Head of caudate nucleus (tissue), 42 donors: ENCODE results near the gene TTC12.
A peak's percentile ranks its signal among the peaks of the same experiment; 100 is the strongest.

Source experiments
- DNase-seq, 42 donors: peaks; one replicate each; pipeline versions ENCODE4 v3.0.0 to v3.0.0-alpha.2; 2020 to 2021; ENCODE audit warnings: mixed read lengths in 7 of 42
- intact Hi-C: fragments of 100-400 bp; cut with DNase I; formaldehyde crosslinking; loops from one replicate; pipeline ENCODE4 v1.15.0; 2022

The TTC12 gene

DNA sequence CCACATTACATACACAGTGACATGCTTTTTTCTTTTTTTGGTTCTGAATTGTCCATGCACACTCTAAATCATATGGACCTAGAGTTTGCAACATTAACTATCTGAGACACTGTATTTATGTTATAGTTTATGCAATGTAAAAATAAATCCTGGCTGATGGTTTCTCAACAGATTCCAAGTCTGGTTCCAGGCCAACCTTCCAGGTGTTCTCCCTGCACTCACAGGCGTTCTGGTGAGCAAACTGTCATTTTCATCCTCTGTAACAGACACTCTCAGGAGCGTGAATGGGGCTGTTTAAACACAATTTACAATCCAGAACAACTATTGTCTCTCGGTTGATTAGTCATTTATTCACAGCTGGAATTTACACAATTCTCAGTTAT, 36.7 kb downstream of the TTC12 start:
- DNase-seq: no peak
- intact Hi-C loops: no loop called here

DNA sequence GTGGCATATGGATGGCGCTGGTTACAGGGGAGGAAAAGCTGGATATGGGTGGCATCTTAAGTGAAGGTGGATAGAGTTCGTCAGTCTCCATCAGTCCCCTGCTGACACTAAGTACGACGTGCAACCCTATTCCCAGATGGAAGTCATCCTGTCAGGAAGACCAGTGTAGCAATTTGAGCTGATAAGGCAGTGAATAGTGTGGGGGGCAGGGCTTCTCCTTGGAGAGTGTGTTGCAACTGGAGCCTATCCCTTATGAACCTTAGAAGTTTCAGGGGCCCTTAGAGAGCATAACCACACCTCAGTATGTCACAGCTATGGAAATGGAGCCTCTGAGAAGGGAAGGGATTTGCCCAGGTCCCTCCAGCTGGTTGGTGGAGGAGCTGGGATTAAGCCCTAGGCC, 37.1 kb downstream of the TTC12 start:
- peak in 1 of 42 donors; percentile 10 for DNase-seq
- intact Hi-C loops: no loop called here

DNA sequence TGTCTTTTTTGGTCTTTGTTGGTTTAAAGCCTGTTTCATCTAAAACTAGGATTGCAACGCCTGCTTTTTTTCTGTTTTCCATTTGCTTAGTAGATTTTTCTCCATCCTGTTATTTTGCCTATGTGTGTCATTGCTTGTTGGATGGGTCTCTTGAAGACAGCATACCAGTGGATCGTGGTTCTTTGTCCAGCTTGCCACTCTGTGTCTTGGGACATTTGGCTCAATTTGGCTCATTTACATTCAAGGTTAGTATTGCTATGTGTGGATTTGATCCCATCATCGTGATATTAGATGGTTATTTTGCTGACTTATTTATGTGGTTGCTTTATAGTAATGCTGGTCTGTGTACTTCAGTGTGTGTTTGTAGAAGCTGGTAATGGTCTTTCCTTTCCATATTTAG, 41.8 kb downstream of the TTC12 start:
- no peak for DNase-seq
- intact Hi-C loops: no loop called here

DNA sequence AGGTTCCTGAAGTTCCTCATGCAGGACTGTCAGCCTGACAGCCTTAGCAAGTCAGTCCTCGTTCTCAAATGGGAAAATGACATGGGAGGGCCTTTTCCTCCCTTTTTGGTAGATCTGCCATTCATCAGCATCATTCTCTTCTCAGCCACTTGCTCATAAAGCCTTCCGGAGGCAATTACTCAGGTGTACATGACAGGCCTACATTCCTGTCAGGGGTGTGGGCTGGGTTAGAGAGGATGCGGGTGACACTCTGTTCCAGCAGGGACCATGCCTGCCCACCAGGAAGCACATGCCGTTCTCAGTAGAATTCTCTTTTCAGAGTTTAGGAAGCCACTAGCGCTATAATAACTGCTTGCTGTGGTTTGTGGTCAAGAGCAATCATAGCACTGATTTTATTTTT, 49.0 kb downstream of the TTC12 start:
- peak in 28 of 42 donors; percentile 13 to 77 (median 48) for DNase-seq
- intact Hi-C loops: no loop called here

DNA sequence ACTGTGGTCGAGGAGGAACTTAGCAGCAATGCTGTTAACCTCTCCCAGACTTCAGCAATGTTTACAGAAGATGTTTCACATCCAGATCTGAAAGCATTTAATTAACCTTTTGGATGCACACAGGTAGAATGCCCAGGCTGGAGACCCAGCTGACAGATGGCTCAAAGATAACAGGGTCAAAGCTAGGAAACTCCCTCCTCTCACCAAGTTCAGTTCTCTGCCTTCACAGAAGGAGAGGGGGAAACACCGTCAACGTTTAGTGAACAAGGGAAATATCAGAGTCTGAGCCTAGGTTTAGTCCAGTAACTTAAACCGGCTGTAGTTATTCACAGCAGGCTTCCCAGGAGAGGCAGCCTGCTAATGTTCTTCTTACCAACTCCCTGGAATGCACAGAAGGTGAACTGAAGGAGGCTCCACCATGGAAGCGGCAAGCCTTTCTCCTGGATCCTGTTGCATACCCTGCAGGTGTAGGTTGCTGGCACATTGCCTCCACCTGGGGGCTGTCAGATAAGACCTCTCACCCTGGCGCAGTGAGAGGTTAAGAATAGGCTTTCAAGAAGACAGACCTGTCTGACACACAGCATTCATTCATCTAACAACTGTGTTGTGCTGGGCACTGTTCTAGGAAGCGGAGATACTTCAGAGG, 49.7 kb downstream of the TTC12 start:
- DNase-seq: no peak
- intact Hi-C loops: no loop called here

DNA sequence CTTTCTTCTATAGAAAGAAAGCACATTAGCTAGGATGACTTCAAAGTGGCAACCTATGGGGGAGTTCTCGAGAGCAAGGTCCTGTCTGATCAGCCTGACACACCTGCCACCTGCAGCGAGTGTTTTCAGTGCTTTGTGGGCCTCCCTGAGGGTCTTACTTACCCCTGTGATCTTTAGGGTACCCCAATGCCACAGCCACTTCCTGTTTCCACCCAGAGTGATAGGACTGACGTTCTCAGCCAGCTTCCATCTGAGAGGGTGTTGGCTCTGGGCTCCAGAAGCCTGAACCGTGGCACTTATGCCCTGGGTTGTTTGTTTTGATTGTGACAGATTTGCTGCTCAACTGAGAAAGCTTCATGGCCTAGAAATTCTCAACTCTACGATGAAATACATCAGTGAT, 51.5 kb downstream of the TTC12 start:
- DNase-seq: no peak
- intact Hi-C loops: no loop called here

DNA sequence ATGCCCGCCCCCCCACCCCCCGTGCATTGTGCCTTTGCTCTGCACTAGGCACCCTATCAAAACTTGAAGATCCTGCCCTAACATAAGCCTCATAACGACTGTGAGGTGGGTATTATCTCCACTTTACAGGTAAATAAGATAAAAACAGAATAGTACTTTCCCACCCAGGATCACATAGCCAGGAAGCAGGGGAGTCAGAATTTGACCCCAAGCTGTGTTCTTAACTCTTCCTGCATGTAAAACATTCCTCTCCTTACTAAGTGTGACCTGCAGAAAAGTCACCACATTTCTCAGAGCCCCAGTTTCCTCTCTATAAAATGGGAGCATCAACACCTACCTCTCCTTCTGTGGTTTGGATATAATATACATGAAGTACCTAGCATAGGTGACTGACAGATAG, 55.0 kb downstream of the TTC12 start:
- intact Hi-C loops: no loop called here
- no peak for DNase-seq

DNA sequence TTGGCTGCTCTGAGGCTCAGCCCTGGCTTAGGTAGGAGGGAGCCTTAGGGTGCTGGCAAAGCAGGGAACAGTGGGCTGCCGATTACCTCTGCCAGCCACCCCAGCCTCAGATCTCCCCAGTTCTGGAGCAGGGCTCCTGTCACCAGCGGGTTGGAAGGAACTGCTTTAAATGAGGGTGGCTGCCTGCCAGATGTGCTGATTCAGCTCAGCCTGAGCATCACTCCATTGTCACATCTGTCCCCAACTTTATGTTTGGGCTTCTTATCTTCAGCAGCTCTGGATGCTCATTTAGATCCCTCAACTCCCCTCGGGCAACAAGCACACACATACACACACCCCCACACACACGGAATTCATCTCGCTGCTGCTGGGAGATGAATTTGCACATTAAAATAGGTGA, 56.3 kb downstream of the TTC12 start:
- peak in 23 of 42 donors; percentile 30 to 78 (median 48) for DNase-seq

DNA sequence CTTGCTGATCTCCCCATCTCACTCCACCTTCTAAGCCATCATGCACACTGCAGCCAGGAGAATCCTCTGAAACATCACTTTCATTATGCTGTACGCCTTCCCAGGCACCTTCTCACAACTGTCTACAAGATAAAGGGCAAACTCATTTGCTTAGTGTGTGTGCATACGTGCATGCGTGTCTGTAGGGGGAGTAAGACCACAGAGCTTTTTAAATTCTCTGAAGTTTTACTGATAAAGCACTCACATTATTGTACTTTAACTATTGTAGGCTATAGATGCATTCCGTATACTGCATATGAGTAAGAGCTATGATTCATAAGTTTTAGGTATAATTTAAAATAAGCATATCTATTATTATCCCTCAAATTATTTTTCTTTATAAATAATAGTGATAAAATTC, 57.9 kb downstream of the TTC12 start:
- intact Hi-C loops: no loop called here
- no peak for DNase-seq

More for the DNA sequence above, 56.3 kb downstream of the TTC12 start:
- intact Hi-C loops: no loop called here

DNA sequence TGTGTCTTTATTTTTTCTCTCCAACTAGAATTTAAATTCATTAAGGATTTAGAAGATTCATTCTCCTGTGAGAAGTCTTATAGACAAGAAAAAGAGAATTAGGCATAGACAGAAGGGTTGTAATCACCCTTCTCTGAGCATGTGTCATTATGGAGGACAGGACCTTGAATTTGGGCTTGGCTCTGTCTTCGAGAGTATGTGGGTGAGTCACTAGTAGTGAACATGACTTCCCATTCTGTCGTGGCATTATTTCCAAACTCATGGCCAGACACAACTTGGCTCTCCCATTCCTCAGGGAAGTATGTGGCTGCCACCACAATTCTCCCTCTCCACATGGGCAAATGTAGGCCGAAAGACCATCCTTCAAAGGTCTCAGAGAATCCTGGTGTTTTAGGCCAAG, 58.9 kb downstream of the TTC12 start:
- DNase-seq: no peak
- intact Hi-C loops: no loop called here

DNA sequence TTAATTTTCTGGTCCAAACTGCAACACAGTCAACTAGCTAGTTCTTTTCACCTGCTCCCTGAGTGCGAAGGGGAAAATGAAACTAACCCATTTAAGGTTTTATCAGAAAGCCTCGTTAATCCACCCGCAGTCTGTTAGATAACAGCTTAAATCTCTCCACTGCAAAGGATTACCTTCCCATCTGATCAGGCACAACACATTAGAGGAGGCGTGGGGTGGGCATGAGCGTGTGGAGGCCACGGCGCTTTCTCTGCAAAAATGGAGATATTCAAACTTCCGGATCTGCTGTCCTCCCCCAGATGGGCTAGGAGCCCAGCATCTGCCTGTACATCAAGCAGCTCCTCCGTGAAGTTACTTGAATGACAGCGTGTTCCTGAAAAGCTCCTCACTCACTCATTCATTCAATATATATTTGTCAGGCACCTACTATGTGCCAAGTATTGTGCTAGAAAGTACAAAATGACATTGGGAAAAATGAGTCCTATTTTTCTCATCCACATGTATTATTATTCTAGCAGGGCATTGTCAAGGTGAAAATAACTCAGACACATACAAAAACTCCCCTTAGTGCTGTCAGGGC, 59.7 kb downstream of the TTC12 start:
- intact Hi-C loops: no loop called here

DNA sequence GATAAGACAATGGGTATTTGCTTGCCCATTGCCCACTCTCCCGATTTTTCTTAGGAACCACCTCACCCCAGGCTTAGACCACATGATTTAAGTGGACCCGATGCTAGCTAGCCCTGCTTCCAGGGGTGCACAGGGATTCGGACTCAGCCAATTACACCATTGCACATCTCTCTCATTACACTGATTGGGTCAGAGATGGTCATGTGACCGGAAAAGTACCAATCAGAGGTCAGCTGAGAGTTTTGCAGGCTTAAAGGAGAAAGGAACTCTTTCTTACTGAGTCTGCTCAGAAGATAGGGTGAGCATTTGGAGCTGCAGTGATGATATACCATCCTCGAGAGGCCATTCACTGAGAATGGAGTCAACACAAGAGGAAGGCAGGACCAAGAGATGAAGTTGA, 61.0 kb downstream of the TTC12 start:
- intact Hi-C loops: no loop called here

More for the DNA sequence above, 59.7 kb downstream of the TTC12 start:
- DNase-seq: peak in 15 of 42 donors; percentile 31 to 80 (median 53)

DNA sequence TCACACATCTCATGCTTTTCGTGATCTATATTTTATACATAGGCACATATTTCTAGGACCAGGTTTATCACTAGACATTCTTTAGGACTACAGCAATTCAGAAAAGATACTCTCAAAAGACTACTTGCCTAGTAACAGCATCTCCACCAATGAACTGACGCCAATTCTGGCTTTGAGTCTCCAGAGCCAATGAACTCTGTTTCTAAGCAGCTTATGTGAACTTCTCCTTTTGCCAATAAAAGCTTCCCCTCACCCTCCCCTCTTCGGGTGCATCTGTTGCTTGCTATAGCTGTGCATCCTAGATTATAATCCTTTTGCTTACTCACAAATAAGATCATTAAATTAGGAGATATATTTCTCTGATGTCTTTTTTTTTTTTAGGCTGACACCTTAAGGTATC, 61.8 kb downstream of the TTC12 start:
- peak in 8 of 42 donors; percentile 26 to 70 (median 53) for DNase-seq
- intact Hi-C loops: no loop called here

More for the DNA sequence above, 61.0 kb downstream of the TTC12 start:
- peak in 2 of 42 donors; percentile 35 to 45 for DNase-seq

DNA sequence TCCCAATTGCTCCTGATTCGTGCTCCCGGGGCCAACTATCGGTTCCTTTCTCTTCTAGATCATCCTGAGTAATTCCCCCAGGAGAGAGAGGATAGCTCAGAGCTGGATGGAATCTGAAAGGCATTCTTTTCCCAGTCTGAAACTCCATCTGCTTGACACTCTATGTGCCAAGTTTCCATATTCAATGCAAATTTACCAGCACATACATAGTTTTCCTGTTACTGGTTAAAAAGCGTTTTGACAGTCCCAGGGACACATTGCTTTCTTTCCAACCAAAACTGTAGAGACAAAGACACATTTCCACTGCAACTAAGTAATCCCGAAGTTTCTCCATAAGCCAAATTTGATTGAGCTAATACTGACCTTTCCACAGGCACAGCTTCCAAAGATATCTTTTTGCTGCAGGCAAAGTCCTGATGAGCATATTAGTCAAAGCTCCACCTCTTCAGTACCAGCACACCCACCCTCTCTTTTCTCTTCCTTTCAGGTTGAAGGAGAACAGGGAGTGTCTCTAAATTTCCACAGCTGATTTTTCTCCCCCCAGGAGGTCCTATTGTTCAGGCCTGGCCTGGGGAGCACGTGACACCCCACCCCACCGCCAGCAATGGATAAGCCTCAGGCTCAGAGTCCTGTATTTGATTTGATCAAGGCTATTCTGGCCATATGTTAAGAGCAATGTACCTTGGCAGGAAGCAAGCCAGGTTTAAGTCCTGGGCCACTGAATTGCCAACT, 63.5 kb downstream of the TTC12 start:
- DNase-seq: peak in 2 of 42 donors; percentile 53 to 69
- intact Hi-C loops: no loop called here

DNA sequence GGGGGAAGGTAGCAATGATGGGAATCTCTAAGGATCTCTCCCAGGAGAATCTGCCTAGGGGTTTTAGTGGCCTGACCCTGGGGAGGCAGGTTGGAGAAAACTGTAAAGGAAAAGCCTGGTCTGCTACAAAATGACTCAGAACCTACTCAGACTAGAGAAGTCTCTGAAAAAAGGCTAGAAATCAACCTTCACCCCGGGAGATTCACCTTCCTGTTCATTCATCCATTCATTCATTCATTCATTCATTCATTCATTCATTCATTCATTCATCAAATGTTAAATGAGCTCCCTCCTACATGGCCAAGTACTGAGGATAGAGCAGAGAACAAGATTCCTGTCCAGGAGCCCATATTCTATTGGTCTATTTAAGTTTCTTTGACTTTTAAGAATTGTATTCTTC, 64.3 kb downstream of the TTC12 start:
- intact Hi-C loops: no loop called here
- DNase-seq: no peak

DNA sequence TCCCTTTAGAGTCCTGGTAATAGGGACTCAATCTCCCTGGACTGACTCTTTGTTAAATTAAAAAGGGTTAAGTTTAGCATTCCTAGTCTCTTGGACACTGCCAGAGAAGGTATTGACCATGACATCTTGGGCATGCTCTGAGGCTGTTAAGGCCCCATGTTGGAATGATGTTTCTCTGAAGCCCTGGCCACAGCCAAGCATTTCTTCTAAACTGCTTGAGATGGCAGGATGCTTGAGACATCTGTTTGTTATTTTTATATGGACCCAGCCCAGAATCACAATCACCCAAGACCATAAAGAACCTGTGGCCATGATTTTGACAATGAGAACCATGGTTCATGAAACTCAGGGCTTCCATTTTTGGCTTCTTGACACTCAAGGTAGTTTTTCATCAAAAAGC, 67.7 kb downstream of the TTC12 start:
- intact Hi-C loops: no loop called here
- no peak for DNase-seq

DNA sequence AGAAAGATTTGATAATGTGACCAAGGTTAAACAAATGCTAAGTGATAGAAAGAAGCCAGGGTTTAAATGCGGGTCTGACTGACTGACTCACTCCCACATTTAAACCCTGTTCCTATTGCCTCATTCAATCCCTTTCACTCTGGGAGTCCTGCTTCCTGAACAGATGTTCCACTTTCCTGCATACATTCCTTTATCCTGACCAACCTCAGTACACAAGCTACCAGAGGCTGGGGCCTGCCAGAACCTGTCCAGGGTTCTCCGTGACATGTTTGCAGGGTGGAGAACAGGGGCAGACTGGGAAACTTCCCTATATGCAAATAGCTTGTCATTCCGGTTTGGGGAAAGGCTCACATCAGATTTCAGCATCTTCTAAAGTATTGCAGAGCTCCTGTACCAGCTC, 70.2 kb downstream of the TTC12 start:
- intact Hi-C loops: no loop called here
- no peak for DNase-seq

DNA sequence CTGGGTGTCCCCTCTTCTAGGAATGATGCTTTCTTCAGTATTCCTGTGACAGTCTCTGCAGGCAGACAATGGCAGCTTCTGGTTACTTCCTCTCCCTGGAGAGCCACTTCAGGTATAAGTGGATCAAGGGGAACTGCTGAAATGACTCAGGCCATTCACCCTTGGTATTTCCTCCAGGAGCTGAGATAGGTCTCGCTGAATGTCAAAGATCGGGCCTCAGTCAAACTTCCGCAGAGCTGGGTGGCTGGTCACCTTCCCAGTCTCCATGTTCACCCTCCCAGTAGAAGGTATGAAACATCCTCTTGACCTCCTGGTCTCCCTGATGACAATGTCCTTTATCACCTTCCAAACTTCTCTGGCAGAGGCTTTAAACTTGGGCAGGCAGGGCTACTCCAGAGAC, 71.4 kb downstream of the TTC12 start:
- intact Hi-C loops: no loop called here

DNA sequence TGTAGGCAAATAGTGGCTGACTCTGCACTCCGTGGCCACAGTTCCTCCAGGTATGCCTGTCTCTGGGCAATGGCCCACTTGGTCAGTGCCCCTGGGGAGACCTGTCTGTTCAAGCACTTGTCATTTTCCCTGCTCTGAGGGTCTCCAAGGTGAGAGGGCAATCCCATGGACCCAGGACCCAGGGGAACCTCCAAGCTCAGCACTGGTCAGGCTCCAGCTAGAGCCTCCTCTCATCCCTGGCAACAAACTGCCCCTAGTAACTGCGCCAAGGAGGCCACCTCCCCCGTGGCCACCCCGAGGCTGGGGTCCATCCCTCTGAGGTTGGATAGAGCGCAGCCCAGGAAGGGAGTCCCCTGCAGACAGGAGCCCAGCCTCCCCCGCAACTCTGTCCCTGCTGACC, 72.5 kb downstream of the TTC12 start:
- DNase-seq: no peak
- intact Hi-C loops: no loop called here

More for the DNA sequence above, 71.4 kb downstream of the TTC12 start:
- no peak for DNase-seq

DNA sequence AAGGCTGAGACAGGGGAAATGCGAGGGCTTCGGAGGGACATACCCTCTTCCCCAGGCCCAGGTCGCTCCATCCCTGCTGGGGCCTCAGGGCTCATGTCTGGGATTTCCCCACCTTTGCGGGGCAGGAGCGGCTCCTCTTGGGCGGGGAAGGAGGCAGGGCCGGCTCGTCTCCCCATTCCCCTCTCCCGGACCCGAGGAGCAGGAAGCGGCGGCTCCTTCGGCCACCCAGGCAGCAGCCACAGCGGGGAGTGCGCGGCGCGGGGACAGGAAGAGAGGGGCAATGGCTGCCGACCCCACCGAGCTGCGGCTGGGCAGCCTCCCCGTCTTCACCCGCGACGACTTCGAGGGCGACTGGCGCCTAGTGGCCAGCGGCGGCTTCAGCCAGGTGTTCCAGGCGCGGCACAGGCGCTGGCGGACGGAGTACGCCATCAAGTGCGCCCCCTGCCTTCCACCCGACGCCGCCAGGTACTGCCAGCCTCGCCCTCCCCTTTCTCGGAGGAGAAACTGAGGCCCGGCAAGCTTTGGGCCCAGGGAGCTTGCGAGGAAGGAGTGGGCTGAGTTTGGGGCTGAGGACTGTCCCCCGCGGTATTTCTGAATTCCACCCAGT, 73.3 kb downstream of the TTC12 start, which contains the start of gene ANKK1:
Gene ANKK1, plus strand, starts transcription at position 175 of the 607 bp plus-strand sequence. Its CDS starts 106 bp downstream, at position 281.
- intact Hi-C loops: no loop called here
- DNase-seq: no peak
